ENCODE measurements around the gene PKDREJ. TPM values are rescaled to one million over a fixed set of nuclear protein-coding genes. Genes with fewer than 3 reads are reported as not detected.

The PKDREJ gene
- total and polyA plus RNA-seq, 8 donors = 0.04 to 0.06 (median 0.05) TPM; not detected in 5

- TF ChIP-seq, protein P1, sequence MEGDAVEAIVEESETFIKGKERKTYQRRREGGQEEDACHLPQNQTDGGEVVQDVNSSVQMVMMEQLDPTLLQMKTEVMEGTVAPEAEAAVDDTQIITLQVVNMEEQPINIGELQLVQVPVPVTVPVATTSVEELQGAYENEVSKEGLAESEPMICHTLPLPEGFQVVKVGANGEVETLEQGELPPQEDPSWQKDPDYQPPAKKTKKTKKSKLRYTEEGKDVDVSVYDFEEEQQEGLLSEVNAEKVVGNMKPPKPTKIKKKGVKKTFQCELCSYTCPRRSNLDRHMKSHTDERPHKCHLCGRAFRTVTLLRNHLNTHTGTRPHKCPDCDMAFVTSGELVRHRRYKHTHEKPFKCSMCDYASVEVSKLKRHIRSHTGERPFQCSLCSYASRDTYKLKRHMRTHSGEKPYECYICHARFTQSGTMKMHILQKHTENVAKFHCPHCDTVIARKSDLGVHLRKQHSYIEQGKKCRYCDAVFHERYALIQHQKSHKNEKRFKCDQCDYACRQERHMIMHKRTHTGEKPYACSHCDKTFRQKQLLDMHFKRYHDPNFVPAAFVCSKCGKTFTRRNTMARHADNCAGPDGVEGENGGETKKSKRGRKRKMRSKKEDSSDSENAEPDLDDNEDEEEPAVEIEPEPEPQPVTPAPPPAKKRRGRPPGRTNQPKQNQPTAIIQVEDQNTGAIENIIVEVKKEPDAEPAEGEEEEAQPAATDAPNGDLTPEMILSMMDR (IDR thresholded peaks at IDR 0.05) = no peak
- no peak overlapping the region for H3K4me3 ChIP-seq
- no peak for FAIRE-seq
- no peaks in the 10 kb centered on the region for H3K27me3 ChIP-seq
- H3K9me3 ChIP-seq = no peaks in the 10 kb centered on the region
- peak in 1 of 6 donors; percentile 41 for DNase-seq
- intact Hi-C loops (cut with DNase I) = no loop called here
- WGBS, 2 donors = 85 to 88% methylated on average over 33 of the region's 33 CpGs
- H3K4me1 ChIP-seq = peaks cover 0 to 15% (median 8%) of the 10 kb centered on the region in 3 donors
- ATAC-seq = no peak
- H3K27ac ChIP-seq = no peak overlapping the region
- H3K36me3 ChIP-seq = peaks cover 0 to 30% (median 5%) of the 10 kb centered on the region in 3 donors
Observed at GRCh38 chr22:46289244-46289891, 26.2 kb upstream of the PKDREJ start.

DNA sequence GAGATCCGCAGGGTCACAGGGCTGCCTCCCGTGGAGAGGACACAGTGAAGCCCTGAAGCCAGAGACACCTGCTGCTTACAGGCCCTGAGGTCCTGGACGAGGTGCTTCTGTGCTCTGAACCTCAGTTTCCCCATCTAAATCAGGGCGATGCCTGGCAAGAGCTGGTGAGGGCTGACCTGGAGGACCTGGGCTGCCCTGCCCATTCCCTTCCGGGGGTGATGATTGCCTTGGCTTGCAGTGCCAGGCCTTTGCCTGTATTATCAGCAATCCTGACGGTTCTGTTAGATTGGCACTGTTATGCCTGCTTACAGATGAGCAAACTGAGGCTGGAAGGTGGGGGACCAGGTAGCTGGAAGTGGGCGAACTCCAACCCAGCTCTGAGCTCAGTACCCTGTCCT, 25.7 kb upstream of the PKDREJ start:
- WGBS, 2 donors = 80 to 85% methylated on average over 7 of the region's 7 CpGs
- H3K4me1 ChIP-seq = peaks cover 0 to 15% (median 8%) of the 10 kb centered on the region in 3 donors
- no peaks in the 10 kb centered on the region for H3K27me3 ChIP-seq
- FAIRE-seq = no peak
- ATAC-seq = no peak
- intact Hi-C loops (cut with DNase I) = no loop called here
- H3K9me3 ChIP-seq = no peaks in the 10 kb centered on the region
- H3K27ac ChIP-seq = no peak overlapping the region
- peaks cover 0 to 35% (median 5%) of the 10 kb centered on the region in 3 donors for H3K36me3 ChIP-seq
- TF ChIP-seq, protein P1 (IDR thresholded peaks at IDR 0.05) = no peak
- no peak for DNase-seq
- no peak overlapping the region for H3K4me3 ChIP-seq

DNA sequence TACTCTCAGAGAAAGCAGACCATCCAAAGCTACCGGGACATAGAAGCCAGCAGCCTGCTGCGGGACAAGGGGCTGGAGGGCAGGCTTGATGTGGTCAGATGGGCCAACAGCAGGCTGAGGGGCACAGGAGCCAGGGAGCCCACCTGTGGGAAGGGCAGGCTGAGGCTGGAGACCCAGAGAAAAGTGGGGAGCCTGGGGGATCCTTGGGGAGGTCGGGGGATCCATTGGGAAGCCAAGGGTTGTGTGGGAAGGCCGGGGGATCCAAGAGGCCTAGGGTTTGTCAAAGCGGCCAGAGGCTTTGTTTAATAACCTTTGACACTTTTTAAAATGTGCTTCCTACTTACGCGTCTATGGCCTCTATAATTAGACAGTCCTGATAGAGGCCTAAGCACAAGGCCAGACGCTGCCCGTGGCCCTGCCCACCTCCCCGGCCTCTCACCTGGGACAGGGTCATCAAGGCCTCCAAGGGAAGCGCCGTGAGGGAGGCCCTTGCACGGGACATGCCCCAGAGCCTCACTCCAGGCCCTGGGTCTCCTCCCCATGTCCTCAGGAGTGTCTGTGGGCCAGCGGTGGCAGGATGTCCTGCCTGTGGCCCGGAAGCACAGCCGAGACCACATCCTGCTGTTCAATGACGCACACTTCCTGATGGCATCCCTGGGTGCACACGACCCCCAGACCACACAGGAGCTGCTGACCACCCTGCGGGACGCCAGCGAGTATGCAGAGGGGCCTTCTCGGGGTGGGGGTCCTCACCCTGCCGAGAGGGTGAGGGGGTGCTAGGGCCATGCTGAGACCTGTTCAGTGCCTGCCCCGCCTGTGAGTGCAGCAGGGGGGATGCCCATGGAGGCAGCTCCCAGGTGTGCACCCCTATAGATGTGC, 25.0 kb upstream of the PKDREJ start:
- TF ChIP-seq, protein P1 (IDR thresholded peaks at IDR 0.05) = no peak
- Histone ChIP-seq H3K36me3 (peaks cover 0 to 35% (median 7%) of the 10 kb centered on the region in 3 donors), H3K4me3 (no peak overlapping the region), H3K27ac (peak overlapping the region; percentile 31 to 52 (median 49)), H3K27me3 (no peaks in the 10 kb centered on the region), H3K4me1 (peaks cover 0 to 15% (median 8%) of the 10 kb centered on the region in 3 donors), H3K9me3 (no peaks in the 10 kb centered on the region)
- intact Hi-C loops (cut with DNase I) = no loop called here
- FAIRE-seq = no peak
- ATAC-seq = peak in 3 of 4 donors; percentile 6 to 32 (median 6)
- WGBS, 2 donors = 78 to 83% methylated on average over 24 of the region's 24 CpGs
- DNase-seq = no peak

DNA sequence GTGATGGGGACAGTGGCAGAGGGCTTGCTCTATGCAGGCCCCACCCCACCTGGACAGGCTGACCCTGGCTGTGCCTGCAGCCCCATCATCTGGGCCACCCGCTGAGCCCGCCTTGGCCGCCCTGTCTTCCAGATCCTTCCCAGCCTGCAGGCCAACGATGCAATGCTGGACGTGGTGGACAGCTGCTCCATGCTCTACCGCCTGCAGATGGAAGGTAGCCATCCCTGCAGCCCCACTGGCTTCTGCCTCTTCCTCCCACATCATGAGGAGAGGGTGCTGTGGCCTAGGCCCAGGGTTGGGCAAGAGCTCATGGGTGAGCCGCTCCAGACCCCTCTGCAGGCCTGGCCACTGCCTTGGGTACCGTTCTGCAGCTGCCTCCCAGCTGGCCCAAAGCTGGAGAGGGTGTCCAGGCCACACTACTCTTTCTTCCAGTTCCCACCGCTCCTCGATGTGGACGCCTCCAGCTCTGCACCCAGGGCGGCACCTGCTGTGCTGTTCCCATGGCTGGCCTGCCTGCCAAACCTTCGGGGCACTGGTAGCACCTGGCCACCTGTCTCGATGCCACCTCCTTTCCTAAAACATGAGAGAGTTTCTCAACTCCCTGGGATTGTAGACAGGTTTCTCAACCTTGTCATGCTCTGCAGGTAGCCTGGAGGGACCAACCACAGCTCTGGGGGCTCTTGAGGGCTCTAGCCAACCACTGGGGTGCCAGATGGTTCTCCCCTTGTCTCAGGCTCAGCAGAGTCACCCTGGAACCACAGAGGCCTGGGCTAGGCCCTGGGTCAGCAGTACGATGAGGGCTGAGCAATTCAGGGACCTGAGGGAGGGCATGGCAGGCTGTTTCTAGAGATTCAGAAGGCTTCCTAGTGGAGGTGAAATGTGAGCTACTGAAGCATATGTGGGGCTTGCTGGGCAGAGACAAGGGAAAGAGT, 24.1 kb upstream of the PKDREJ start:
- Histone ChIP-seq H3K36me3 (peaks cover 0 to 35% (median 13%) of the 10 kb centered on the region in 3 donors), H3K4me3 (no peak overlapping the region)

More for the DNA sequence above, 24.1 kb upstream of the PKDREJ start:
- ATAC-seq (peak; percentile 82 to 93 (median 92)), DNase-seq (peak; percentile 71 to 93 (median 86)), FAIRE-seq (no peak)
- Histone ChIP-seq H3K27me3 (no peaks in the 10 kb centered on the region), H3K4me1 (peaks cover 0 to 15% (median 8%) of the 10 kb centered on the region in 3 donors), H3K27ac (peak overlapping the region; percentile 31 to 52 (median 49)), H3K9me3 (no peaks in the 10 kb centered on the region)
- 54 to 63% methylated on average over 15 of the region's 15 CpGs for WGBS, 2 donors
- TF ChIP-seq, protein P1 (IDR thresholded peaks at IDR 0.05) = no peak
- intact Hi-C loops (cut with DNase I) = no loop called here

Data from pancreas (tissue), 10 donors.